CD4-positive, alpha-beta T cell (primary cell): ENCODE results near the gene ASTN2. TPM values are rescaled to one million over a fixed set of nuclear protein-coding genes. Genes with fewer than 3 reads are reported as not detected.

Experiments used
- ATAC-seq: fragments of 200-7000 bp; cut with Tn5 transposase; one replicate; pipeline ENCODE4 v1.10.0; 2022; ENCODE audit warnings: mild to moderate bottlenecking; ENCODE audit not compliant: poor library complexity
- CTCF ChIA-PET: fragments of 350-600 bp; sonication (Branson Sonifier 250); formaldehyde crosslinking; loops from one replicate; lab custom pipeline; 2021; ENCODE audit warnings: antibody characterized with exemption, inconsistent platforms; lab: Charles Lee
- POLR2A ChIA-PET: fragments of 350-600 bp; sonication (Branson Sonifier 250); formaldehyde crosslinking; loops from one replicate; lab custom pipeline; 2021; ENCODE audit warnings: antibody characterized with exemption, inconsistent platforms; lab: Charles Lee
- DNase-seq, 14 experiments: peaks; one replicate each; pipeline ENCODE4 v3.0.0-alpha.2; 2013 to 2020; ENCODE audit warnings: mixed read lengths in 2 of 14
- H3K27ac ChIP-seq, 2 donors: one replicate each; pipeline versions ENCODE4 v1.5.1 to v1.7.0; 2013; ENCODE audit warnings: low read length in 2 of 2, low read depth in 1 of 2, mild to moderate bottlenecking in 1 of 2
- H3K27me3 ChIP-seq, 2 experiments: 1 replicate in 1 of 2; 2 replicates in 1 of 2; pipeline versions ENCODE4 v1.6.1 to v1.7.0; 2013; ENCODE audit warnings: low read length in 2 of 2, control low read depth in 1 of 2, mild to moderate bottlenecking in 1 of 2, moderate library complexity in 1 of 2; ENCODE audit not compliant: insufficient read depth in 2 of 2, control insufficient read depth in 1 of 2
- H3K36me3 ChIP-seq: one replicate; pipeline ENCODE4 v1.6.1; 2013; ENCODE audit warnings: low read length, control low read depth; ENCODE audit not compliant: insufficient read depth
- H3K4me1 ChIP-seq: one replicate; pipeline ENCODE4 v1.6.1; 2013; ENCODE audit warnings: low read length, control low read depth; ENCODE audit not compliant: insufficient read depth
- H3K4me3 ChIP-seq: one replicate; pipeline ENCODE4 v1.5.1; 2013; ENCODE audit warnings: mild to moderate bottlenecking, low read length, moderate library complexity
- H3K9me3 ChIP-seq, 2 experiments: 1 replicate in 1 of 2; 2 replicates in 1 of 2; pipeline versions ENCODE4 v1.6.1 to v1.7.0; 2013; ENCODE audit warnings: low read length in 2 of 2, mild to moderate bottlenecking in 2 of 2, control low read depth in 1 of 2, moderate library complexity in 1 of 2; ENCODE audit not compliant: control insufficient read depth in 1 of 2, insufficient read depth in 1 of 2
- H3K27ac Mint-ChIP-seq: one replicate; pipeline ENCODE4 v1.8.0; 2020; ENCODE audit warnings: mixed read lengths
- H3K27me3 Mint-ChIP-seq: one replicate; pipeline ENCODE4 v1.8.0; 2021; ENCODE audit warnings: mixed read lengths
- H3K36me3 Mint-ChIP-seq: one replicate; pipeline ENCODE4 v1.8.0; 2021; ENCODE audit warnings: low read depth, mixed read lengths
- H3K4me1 Mint-ChIP-seq: one replicate; pipeline ENCODE4 v1.8.0; 2021; ENCODE audit warnings: low read depth, mixed read lengths
- H3K4me3 Mint-ChIP-seq: one replicate; pipeline ENCODE4 v1.8.0; 2020; ENCODE audit warnings: mild to moderate bottlenecking, mixed read lengths
- H3K9me3 Mint-ChIP-seq: one replicate; pipeline ENCODE4 v1.8.0; 2020; ENCODE audit warnings: mixed read lengths
- intact Hi-C, 2 experiments: fragments of 100-400 bp; cut with DNase I in 1 of 2; cut with micrococcal nuclease in 1 of 2; formaldehyde crosslinking; loops; one replicate each; pipeline versions ENCODE4 v1.15.1 to v1.9.0; 2023 to 2025; cut with DNase I, micrococcal nuclease
- total RNA-seq, 174 experiments: library from RNA in 2 of 174; stranded (reverse) in 2 of 174; gene quantifications; one replicate each; pipeline ENCODE4 v1.2.3 and lab custom pipeline; 2021 to 2026
- TF ChIP-seq, protein P1 (sequence below): fragments of 200-600 bp; IDR thresholded peaks from one replicate; pipeline ENCODE4 v1.8.0; 2022; ENCODE audit warnings: antibody characterized with exemption, mild to moderate bottlenecking

ASTN2 gene
- total RNA-seq, 2 experiments from 2014 or later: 2.3 to 2.4 TPM

DNA sequence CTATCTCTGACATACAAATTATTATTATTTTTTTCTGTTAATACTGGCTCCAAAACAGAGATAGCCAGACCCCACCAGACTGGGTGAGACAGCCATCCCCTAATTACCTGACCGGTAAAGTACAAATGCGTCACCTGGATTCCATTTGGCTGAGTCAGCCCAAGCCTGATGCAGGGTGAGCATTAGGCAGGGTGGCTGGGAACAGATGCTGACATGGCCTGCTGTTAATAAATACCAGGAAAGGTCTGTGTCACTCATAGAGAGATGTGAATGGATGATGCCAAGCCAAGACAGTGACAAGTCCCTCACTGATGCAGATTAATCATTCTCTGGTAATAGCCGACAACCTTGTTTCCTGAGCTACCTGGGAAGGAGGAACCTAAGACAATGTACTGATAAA, 544.3 kb downstream of the ASTN2 start:
- CTCF ChIA-PET: no interaction called here
- no peak for ATAC-seq
- intact Hi-C loops: no loop called here

DNA sequence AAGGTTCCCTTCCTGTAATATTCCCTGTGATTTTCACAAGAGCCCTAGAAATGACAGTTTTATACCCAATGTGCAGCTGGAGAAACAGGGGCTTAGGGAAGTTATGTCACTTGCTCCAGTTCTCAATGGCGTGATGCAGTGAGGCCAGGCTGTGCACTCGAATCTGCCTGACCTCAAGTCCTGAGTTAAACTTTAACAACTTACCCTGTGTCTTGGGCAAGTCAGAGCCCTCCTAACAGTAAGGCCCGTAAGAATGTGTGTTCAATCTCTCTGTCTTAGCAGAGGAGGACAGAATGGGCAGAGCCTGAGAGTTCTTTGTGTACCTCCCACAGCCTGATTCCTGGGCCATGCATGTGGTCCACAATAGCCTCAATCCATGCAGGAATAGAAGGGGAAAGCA, 546.7 kb downstream of the ASTN2 start:
- POLR2A ChIA-PET: no interaction called here
- intact Hi-C loops: loop anchor here (10.0 kb wide), 1 partner anchor 1273 kb away; no protein-coding TSS in a partner anchor
- Histone ChIP-seq H3K4me1 (no peaks in the 10 kb centered on the region), H3K27ac (no peak overlapping the region), H3K27me3 (no peaks in the 10 kb centered on the region), H3K36me3 (no peaks in the 10 kb centered on the region), H3K9me3 (no peaks in the 10 kb centered on the region), H3K4me3 (no peak overlapping the region)
- H3K4me1 Mint-ChIP-seq: no peaks in the 10 kb centered on the region
- no peak overlapping the region for H3K4me3 Mint-ChIP-seq
- CTCF ChIA-PET: no interaction called here
- ATAC-seq: no peak
- H3K9me3 Mint-ChIP-seq: no peaks in the 10 kb centered on the region
- TF ChIP-seq, protein P1, sequence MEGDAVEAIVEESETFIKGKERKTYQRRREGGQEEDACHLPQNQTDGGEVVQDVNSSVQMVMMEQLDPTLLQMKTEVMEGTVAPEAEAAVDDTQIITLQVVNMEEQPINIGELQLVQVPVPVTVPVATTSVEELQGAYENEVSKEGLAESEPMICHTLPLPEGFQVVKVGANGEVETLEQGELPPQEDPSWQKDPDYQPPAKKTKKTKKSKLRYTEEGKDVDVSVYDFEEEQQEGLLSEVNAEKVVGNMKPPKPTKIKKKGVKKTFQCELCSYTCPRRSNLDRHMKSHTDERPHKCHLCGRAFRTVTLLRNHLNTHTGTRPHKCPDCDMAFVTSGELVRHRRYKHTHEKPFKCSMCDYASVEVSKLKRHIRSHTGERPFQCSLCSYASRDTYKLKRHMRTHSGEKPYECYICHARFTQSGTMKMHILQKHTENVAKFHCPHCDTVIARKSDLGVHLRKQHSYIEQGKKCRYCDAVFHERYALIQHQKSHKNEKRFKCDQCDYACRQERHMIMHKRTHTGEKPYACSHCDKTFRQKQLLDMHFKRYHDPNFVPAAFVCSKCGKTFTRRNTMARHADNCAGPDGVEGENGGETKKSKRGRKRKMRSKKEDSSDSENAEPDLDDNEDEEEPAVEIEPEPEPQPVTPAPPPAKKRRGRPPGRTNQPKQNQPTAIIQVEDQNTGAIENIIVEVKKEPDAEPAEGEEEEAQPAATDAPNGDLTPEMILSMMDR: no peak
- no peak for DNase-seq
- no peaks in the 10 kb centered on the region for H3K36me3 Mint-ChIP-seq
- H3K27me3 Mint-ChIP-seq: no peaks in the 10 kb centered on the region
- H3K27ac Mint-ChIP-seq: no peak overlapping the region

More for the DNA sequence above, 544.3 kb downstream of the ASTN2 start:
- TF ChIP-seq, protein P1: no peak
- H3K4me3 Mint-ChIP-seq: no peak overlapping the region
- Histone ChIP-seq H3K9me3 (no peaks in the 10 kb centered on the region), H3K4me1 (no peaks in the 10 kb centered on the region), H3K27ac (no peak overlapping the region), H3K4me3 (no peak overlapping the region), H3K36me3 (no peaks in the 10 kb centered on the region), H3K27me3 (no peaks in the 10 kb centered on the region)
- POLR2A ChIA-PET: no interaction called here
- H3K36me3 Mint-ChIP-seq: no peaks in the 10 kb centered on the region
- no peak overlapping the region for H3K27ac Mint-ChIP-seq
- H3K9me3 Mint-ChIP-seq: peaks cover 3% of the 10 kb centered on the region
- H3K27me3 Mint-ChIP-seq: no peaks in the 10 kb centered on the region
- DNase-seq: no peak
- no peaks in the 10 kb centered on the region for H3K4me1 Mint-ChIP-seq

DNA sequence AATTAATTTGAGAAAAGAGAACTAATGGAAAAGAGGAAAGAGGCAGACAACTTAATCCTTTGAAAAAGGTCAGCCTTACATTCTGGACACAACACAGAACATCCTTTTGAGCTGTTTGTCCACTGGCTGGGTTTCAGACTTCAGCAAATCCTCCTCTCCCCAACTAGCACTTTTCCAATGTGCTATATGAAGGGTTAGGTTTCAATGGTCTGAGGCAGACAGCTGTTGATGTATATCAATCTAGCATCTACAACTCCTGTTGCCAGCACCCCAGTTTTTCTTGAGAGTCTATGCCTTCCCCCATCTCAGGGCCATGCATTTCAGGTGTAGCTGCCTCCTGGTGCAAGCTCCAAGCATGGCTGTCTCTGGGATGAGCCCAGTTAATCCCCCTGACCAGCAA, 553.5 kb downstream of the ASTN2 start:
- no peak overlapping the region for H3K27ac ChIP-seq
- intact Hi-C loops: loop anchor here (10.0 kb wide), 1 partner anchor 1267 kb away; no protein-coding TSS in a partner anchor
- POLR2A ChIA-PET: no interaction called here
- no peaks in the 10 kb centered on the region for H3K36me3 ChIP-seq
- CTCF ChIA-PET: interaction anchor here (1.2 kb wide), 1 partner anchor 9 kb away, joined by 3 read pairs; no protein-coding TSS in a partner anchor
- no peaks in the 10 kb centered on the region for H3K27me3 ChIP-seq
- Mint-ChIP-seq H3K9me3 (no peaks in the 10 kb centered on the region), H3K27me3 (peaks cover 11% of the 10 kb centered on the region), H3K36me3 (no peaks in the 10 kb centered on the region), H3K4me3 (no peak overlapping the region), H3K27ac (no peak overlapping the region), H3K4me1 (no peaks in the 10 kb centered on the region)
- H3K9me3 ChIP-seq: no peaks in the 10 kb centered on the region
- no peak for ATAC-seq
- no peaks in the 10 kb centered on the region for H3K4me1 ChIP-seq
- no peak for DNase-seq
- no peak overlapping the region for H3K4me3 ChIP-seq
- TF ChIP-seq, protein P1: no peak
